NCI-H82 treated with DMSO at 0.1 percent for 48 hours (cell line): ENCODE results near the gene RRBP1.

ENCODE experiments used
- DNase-seq: peaks from one replicate; lab custom pipeline; 2025; ENCODE audit not compliant: unreplicated experiment; lab: John Stamatoyannopoulos, UW

RRBP1 gene

DNA sequence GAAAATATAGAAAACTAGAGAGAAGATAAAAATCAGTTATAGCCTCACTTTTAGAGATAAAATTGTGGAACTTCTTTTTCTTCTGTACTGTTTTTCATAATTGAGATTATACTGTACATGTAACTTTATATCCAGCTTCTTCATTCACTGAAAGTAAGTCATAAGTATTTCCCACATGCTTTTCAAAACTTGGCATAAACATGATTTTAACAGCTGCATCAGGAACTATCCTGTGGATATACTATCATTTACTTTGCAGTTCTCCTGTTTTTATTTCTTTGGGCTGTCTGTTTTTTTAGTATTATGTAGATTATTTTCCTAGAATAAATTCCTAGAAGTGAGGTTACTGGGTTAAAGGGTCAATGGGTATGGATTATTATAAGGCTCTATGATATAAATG lies 97.4 kb downstream of the RRBP1 start:
- DNase-seq, result no peak

DNA sequence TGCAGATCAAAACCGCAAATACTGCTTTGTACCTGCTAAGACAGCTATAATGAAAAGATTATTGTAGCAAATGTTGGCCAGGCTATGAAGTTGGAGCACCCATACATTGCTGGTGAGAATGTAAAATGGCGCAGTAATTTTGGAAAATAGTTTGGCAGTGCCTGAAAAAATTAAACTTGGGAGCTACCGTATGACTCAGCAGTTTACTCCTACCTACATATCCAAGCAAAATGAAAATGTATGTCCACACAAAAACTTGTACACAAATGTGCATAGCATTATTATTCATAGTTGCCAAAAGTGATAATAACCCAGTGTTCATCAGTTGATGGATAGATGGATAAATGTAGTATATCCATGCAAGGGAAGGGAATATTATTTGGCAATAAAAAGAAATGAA lies 98.9 kb downstream of the RRBP1 start:
- DNase-seq, result no peak

GRCh38 chr20:17580895-17581294 lies 101.1 kb downstream of the RRBP1 start:
- DNase-seq, result no peak

- no peak for DNase-seq
Measured at GRCh38 chr20:17579369-17580039, 102.5 kb downstream of the RRBP1 start.

DNA sequence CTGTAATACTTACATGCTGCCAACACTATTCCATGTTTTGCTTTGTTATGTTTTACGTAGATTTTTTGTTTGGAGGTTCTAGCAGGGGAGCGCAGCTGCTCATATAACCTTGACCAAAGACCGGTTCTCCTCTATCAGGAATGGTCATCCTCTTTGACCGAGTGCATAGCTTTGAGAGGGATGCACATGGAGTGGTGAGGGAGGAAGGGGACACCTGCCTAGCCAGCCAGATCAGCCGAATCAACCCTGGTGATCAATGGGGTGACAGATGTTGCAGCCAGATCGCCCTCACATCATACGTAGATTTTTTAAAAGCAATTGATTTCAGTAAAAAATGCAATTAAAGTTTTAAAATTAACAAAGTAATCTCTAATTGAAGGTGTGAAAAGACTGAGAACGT lies 105.8 kb downstream of the RRBP1 start:
- no peak for DNase-seq

GRCh38 chr20:17573463-17573862 lies 108.6 kb downstream of the RRBP1 start:
- DNase-seq, result no peak

GRCh38 chr20:17572034-17572638 lies 109.9 kb downstream of the RRBP1 start:
- no peak for DNase-seq

DNA sequence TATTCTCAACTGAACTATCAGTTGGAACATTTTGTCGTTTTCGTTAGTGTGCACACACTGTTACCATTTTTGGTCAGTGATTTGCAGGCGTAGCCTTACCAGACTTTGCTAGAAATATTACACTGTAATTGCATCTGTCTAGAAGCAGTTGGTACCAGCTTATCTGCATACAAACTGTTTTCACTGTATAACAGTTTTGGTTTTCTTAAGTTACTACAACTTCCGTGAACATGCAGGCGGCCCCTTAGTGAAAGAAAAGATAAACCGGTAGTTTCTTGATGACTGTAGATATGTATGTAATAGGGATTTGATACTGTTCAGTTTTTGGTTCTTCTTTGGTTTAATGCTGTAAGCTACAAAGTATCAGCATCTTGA lies 110.9 kb downstream of the RRBP1 start:
- DNase-seq, result no peak

DNA sequence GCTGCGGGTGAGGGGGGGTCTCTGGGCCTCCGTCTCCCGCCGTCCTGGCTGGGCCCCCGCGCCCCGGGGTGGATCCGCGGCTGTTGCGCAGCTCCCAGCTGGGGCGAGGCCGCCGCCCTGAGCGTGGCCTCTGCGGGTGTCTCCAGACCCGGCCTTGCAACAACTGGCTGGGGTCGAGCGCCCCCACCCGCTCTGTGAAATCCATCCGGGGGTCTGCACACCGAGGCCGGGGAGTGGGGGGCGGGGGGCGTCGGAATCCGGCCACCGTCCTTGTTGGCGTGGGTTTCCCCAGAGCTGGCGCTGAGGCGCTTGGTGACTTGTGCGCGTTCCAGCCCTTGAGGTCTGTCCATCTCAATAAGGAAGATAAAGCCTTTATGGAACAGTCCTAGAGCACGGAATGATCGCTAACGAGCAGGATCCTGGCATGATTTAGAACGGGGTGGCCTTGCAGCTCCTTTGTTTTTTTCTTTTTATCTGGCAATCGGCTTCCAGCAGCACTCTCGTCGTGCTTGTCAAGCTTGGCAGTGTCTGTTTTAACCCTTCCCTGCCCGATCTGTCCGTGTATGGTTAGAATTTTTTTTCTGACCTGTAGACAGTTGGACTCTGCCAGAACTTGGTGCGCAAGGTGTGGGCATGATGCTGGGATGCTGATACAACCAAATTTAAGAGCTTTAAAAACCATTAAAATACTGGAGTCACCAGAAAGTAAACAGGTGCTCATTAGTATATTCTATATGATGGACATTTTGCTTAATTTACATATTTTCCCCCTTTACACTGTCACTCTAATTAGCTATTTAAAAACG lies 111.5 kb downstream of the RRBP1 start:
- DNase-seq, result no peak

GRCh38 chr20:17569616-17570346 lies 112.3 kb downstream of the RRBP1 start, which contains the start of gene DSTN:
DSTN (plus strand) TSS chr20:17570075; CDS start chr20:17570209, 134 bp downstream.
- peak; percentile 49 for DNase-seq

DNA sequence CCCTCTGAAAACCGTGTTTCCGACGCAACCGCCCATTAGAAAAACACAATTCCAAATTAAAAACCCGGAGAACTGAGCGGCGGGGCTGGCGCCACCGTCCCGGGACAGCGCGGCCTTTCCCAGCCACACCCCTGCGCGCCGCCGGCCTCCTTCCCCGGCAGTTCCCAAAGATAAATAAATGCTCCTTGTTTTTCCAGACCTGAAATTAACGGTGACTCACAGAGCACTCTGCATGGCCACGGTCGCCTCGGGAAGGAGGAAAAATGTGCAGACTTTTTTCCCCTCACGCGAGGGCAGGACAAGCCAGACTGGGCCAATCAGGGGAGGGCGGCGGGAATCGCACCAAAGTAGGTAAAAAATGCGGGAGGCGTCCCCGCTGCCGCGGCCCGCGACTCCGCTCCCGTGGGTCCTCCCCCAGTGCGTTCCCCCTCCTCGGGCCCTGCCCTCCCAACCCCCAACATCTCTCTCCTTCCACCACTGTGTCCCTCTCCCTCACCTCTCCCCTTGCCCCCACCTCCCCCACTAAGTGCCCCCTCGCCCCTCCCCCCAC lies 113.0 kb downstream of the RRBP1 start:
- DNase-seq, result peak; percentile 11

- DNase-seq, result no peak
Measured at GRCh38 chr20:17568045-17568788, 113.8 kb downstream of the RRBP1 start.

DNA sequence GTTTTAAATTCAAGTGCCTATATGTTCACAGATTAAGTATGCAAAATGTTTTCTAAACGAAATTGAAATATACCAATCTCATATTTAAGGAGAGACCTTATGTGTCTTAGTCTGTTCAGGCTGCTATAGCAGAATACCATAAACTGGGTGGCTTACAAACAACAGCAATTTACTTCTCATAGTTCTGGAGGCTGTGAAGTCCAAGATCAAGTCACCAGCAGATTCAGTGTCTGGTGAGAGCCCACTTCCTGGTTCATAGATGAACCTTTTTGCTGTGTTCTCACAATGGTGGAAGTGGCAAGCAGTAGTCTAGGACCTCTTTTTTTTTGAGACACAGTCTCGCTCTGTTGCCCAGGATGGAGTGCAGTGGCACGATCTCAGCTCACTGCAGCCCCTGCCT lies 115.7 kb downstream of the RRBP1 start:
- no peak for DNase-seq

DNA sequence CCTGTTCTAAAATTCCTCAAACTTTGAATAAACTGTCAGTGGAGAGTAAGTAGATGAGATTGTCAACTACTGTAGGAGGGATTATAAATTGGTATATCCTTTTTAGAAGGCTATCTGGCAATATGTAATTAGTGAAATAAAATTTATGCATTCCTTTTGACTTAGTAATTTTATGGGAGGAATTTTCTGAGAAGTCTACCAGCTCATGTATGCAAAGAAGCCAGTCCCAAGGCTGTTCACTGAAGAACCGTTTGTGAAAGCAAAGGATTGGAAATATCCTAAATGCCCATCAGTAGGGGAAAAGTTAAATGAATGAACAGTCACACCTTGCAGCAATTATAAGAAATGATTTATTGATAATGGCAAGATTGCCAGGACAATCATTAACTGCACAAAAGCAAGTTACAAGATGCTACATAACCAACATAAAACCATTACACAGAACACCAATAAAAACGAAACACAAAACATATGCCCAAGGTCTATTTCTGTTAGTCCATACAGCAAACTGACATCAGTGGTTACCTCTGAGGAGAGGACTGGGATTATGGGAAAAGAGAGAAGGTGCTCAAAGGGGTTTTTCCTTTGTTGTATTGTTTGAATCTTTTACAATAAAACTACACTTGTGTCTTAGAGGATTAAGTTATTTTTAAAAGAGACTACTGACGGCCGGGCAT lies 116.7 kb downstream of the RRBP1 start:
- no peak for DNase-seq
